Activated T-helper 1 cell treated with anti-CD3 and anti-CD28 coated beads, Interleukin-12 subunit alpha, Interleukin-12 subunit beta, Interleukin-2, Interleukin-4 antibody, amounts not matched to agents 30 ng/mL and 10 ng/mL and 1 ng/mL, durations not matched to agents 14 hours and 24 hours and 36 hours (primary cell): Measurements from ENCODE around the gene BRINP1. TPM values are rescaled to one million over a fixed set of nuclear protein-coding genes. Genes with fewer than 3 reads are reported as not detected.

Source experiments
- DNase-seq: peaks from one replicate; pipeline ENCODE4 v3.0.0; 2021; ENCODE audit warnings: low spot score
- H3K27ac Mint-ChIP-seq: one replicate; pipeline ENCODE4 v1.8.0; 2021; ENCODE audit warnings: mild to moderate bottlenecking, mixed read lengths
- H3K27me3 Mint-ChIP-seq: one replicate; pipeline ENCODE4 v1.8.0; 2022; ENCODE audit warnings: mild to moderate bottlenecking, moderate library complexity, mixed read lengths; ENCODE audit not compliant: insufficient read depth
- H3K36me3 Mint-ChIP-seq: one replicate; pipeline ENCODE4 v1.8.0; 2021; ENCODE audit warnings: low read depth, mixed read lengths
- H3K4me1 Mint-ChIP-seq: one replicate; pipeline ENCODE4 v1.8.0; 2021; ENCODE audit warnings: low read depth, mixed read lengths
- H3K4me3 Mint-ChIP-seq: one replicate; pipeline ENCODE4 v1.8.0; 2021; ENCODE audit warnings: mild to moderate bottlenecking, moderate library complexity, mixed read lengths
- H3K9me3 Mint-ChIP-seq: one replicate; pipeline ENCODE4 v1.8.0; 2021; ENCODE audit warnings: mixed read lengths
- intact Hi-C: fragments of 100-400 bp; cut with micrococcal nuclease; formaldehyde crosslinking; loops from one replicate; pipeline ENCODE4 v1.15.1; 2024
- total RNA-seq: library from RNA; stranded (reverse); gene quantifications from 2 replicates; pipeline ENCODE4 v1.2.3, GENCODE V29; 2022

BRINP1 gene
- total RNA-seq, result not detected in 2 replicates

- Mint-ChIP-seq H3K4me3 (no peak within 1 kb of the TSS), H3K36me3 (no peaks in the 10 kb centered on the region), H3K27me3 (peaks cover 16% of the 10 kb centered on the region), H3K27ac (no peak within 1 kb of the TSS), H3K9me3 (peaks cover 10% of the 10 kb centered on the region), H3K4me1 (no peaks in the 10 kb centered on the region)
- DNase-seq, result no peak
- intact Hi-C loops, result no loop called here
Measured at GRCh38 chr9:119368681-119369581, at the start of gene BRINP1. TSS of gene BRINP1 (minus strand) at chr9:119369435. CDS start at chr9:119313355, 56,080 bp downstream.

- intact Hi-C loops, result no loop called here
- Mint-ChIP-seq H3K9me3 (no peaks in the 10 kb centered on the region), H3K4me3 (no peak overlapping the region), H3K27ac (no peak overlapping the region), H3K36me3 (no peaks in the 10 kb centered on the region), H3K27me3 (no peaks in the 10 kb centered on the region), H3K4me1 (no peaks in the 10 kb centered on the region)
- no peak for DNase-seq
Measured at GRCh38 chr9:119418721-119419120, 49.5 kb upstream of the BRINP1 start.

- no peak overlapping the region for H3K4me3 Mint-ChIP-seq
- H3K27me3 Mint-ChIP-seq, result no peaks in the 10 kb centered on the region
- H3K4me1 Mint-ChIP-seq, result no peaks in the 10 kb centered on the region
- intact Hi-C loops, result no loop called here
- no peaks in the 10 kb centered on the region for H3K9me3 Mint-ChIP-seq
- H3K36me3 Mint-ChIP-seq, result no peaks in the 10 kb centered on the region
- no peak overlapping the region for H3K27ac Mint-ChIP-seq
- no peak for DNase-seq
Measured at GRCh38 chr9:119416793-119417192, 47.6 kb upstream of the BRINP1 start.

- H3K36me3 Mint-ChIP-seq, result no peaks in the 10 kb centered on the region
- intact Hi-C loops, result no loop called here
- H3K4me1 Mint-ChIP-seq, result no peaks in the 10 kb centered on the region
- DNase-seq, result no peak
- no peaks in the 10 kb centered on the region for H3K27me3 Mint-ChIP-seq
- no peak overlapping the region for H3K27ac Mint-ChIP-seq
- no peak overlapping the region for H3K4me3 Mint-ChIP-seq
- H3K9me3 Mint-ChIP-seq, result peaks cover 4% of the 10 kb centered on the region
Measured at GRCh38 chr9:119412399-119412798, 43.2 kb upstream of the BRINP1 start.

- intact Hi-C loops, result no loop called here
- Mint-ChIP-seq H3K36me3 (no peaks in the 10 kb centered on the region), H3K4me1 (no peaks in the 10 kb centered on the region), H3K27me3 (no peaks in the 10 kb centered on the region), H3K9me3 (peaks cover 4% of the 10 kb centered on the region), H3K27ac (no peak overlapping the region), H3K4me3 (no peak overlapping the region)
- DNase-seq, result no peak
Measured at GRCh38 chr9:119409552-119409951, 40.3 kb upstream of the BRINP1 start.

GRCh38 chr9:119400606-119401005 is 31.4 kb upstream of the BRINP1 start:
- H3K4me1 Mint-ChIP-seq, result no peaks in the 10 kb centered on the region
- DNase-seq, result no peak
- H3K36me3 Mint-ChIP-seq, result no peaks in the 10 kb centered on the region
- intact Hi-C loops, result no loop called here
- H3K4me3 Mint-ChIP-seq, result no peak overlapping the region
- H3K27me3 Mint-ChIP-seq, result no peaks in the 10 kb centered on the region
- no peak overlapping the region for H3K27ac Mint-ChIP-seq
- no peaks in the 10 kb centered on the region for H3K9me3 Mint-ChIP-seq

- H3K4me3 Mint-ChIP-seq, result no peak overlapping the region
- intact Hi-C loops, result no loop called here
- H3K9me3 Mint-ChIP-seq, result no peaks in the 10 kb centered on the region
- H3K4me1 Mint-ChIP-seq, result no peaks in the 10 kb centered on the region
- DNase-seq, result no peak
- H3K27me3 Mint-ChIP-seq, result no peaks in the 10 kb centered on the region
- no peaks in the 10 kb centered on the region for H3K36me3 Mint-ChIP-seq
- no peak overlapping the region for H3K27ac Mint-ChIP-seq
Measured at GRCh38 chr9:119398350-119398749, 29.1 kb upstream of the BRINP1 start.

GRCh38 chr9:119391878-119392277 is 22.6 kb upstream of the BRINP1 start:
- intact Hi-C loops, result no loop called here
- DNase-seq, result no peak
- H3K4me3 Mint-ChIP-seq, result no peak overlapping the region
- no peaks in the 10 kb centered on the region for H3K27me3 Mint-ChIP-seq
- no peaks in the 10 kb centered on the region for H3K4me1 Mint-ChIP-seq
- H3K9me3 Mint-ChIP-seq, result no peaks in the 10 kb centered on the region
- no peaks in the 10 kb centered on the region for H3K36me3 Mint-ChIP-seq
- H3K27ac Mint-ChIP-seq, result no peak overlapping the region

- DNase-seq, result no peak
- Mint-ChIP-seq H3K27ac (no peak overlapping the region), H3K36me3 (no peaks in the 10 kb centered on the region), H3K27me3 (peaks cover 2% of the 10 kb centered on the region), H3K4me3 (no peak overlapping the region), H3K9me3 (peaks cover 6% of the 10 kb centered on the region), H3K4me1 (no peaks in the 10 kb centered on the region)
- intact Hi-C loops, result no loop called here
Measured at GRCh38 chr9:119375892-119376291, 6.7 kb upstream of the BRINP1 start.

- Mint-ChIP-seq H3K4me1 (no peaks in the 10 kb centered on the region), H3K27ac (no peak overlapping the region), H3K4me3 (no peak overlapping the region), H3K27me3 (peaks cover 15% of the 10 kb centered on the region), H3K9me3 (peaks cover 10% of the 10 kb centered on the region), H3K36me3 (no peaks in the 10 kb centered on the region)
- intact Hi-C loops, result no loop called here
- DNase-seq, result no peak
Measured at GRCh38 chr9:119372951-119373350, 3.7 kb upstream of the BRINP1 start.

GRCh38 chr9:119370816-119371215 is 1.6 kb upstream of the BRINP1 start:
- no peak for DNase-seq
- H3K27me3 Mint-ChIP-seq, result peaks cover 16% of the 10 kb centered on the region
- H3K36me3 Mint-ChIP-seq, result no peaks in the 10 kb centered on the region
- no peak overlapping the region for H3K27ac Mint-ChIP-seq
- peaks cover 10% of the 10 kb centered on the region for H3K9me3 Mint-ChIP-seq
- no peak overlapping the region for H3K4me3 Mint-ChIP-seq
- H3K4me1 Mint-ChIP-seq, result no peaks in the 10 kb centered on the region
- intact Hi-C loops, result no loop called here

- DNase-seq, result no peak
- no peak overlapping the region for H3K4me3 Mint-ChIP-seq
- H3K27me3 Mint-ChIP-seq, result peaks cover 16% of the 10 kb centered on the region
- H3K27ac Mint-ChIP-seq, result no peak overlapping the region
- intact Hi-C loops, result no loop called here
- no peaks in the 10 kb centered on the region for H3K36me3 Mint-ChIP-seq
- H3K9me3 Mint-ChIP-seq, result peaks cover 10% of the 10 kb centered on the region
- H3K4me1 Mint-ChIP-seq, result no peaks in the 10 kb centered on the region
Measured at GRCh38 chr9:119369680-119370366, 588 bp upstream of the BRINP1 start.

- intact Hi-C loops, result no loop called here
- Mint-ChIP-seq H3K27ac (no peak overlapping the region), H3K4me1 (no peaks in the 10 kb centered on the region), H3K4me3 (no peak overlapping the region), H3K9me3 (peaks cover 10% of the 10 kb centered on the region), H3K27me3 (peaks cover 16% of the 10 kb centered on the region), H3K36me3 (no peaks in the 10 kb centered on the region)
- DNase-seq, result no peak
Measured at GRCh38 chr9:119368179-119368578, 1.1 kb downstream of the BRINP1 start.
